Sigmoid colon (tissue), 7 donors: Measurements from ENCODE around the gene SPINT1. TPM values are rescaled to one million over a fixed set of nuclear protein-coding genes. Genes with fewer than 3 reads are reported as not detected.
A peak's percentile ranks its signal among the peaks of the same experiment; 100 is the strongest.

Experiments used
- DNase-seq: peaks from one replicate; pipeline ENCODE4 v3.0.0-alpha.2; 2019
- H3K27ac ChIP-seq, 4 donors: fragments of 200-600 bp; sonication (generic); one replicate each; pipeline ENCODE4 v1.5.1; 2016 to 2019; ENCODE audit warnings: mild to moderate bottlenecking in 1 of 4
- H3K27me3 ChIP-seq, 3 donors: fragments of 200-600 bp; sonication (generic); one replicate each; pipeline ENCODE4 v1.5.1; 2019; ENCODE audit warnings: mild to moderate bottlenecking in 1 of 3
- H3K36me3 ChIP-seq, 4 donors: fragments of 200-600 bp; sonication (generic); one replicate each; pipeline ENCODE4 v1.5.1; 2016 to 2019
- H3K4me1 ChIP-seq, 4 donors: fragments of 200-600 bp; sonication (generic); one replicate each; pipeline ENCODE4 v1.5.1; 2017 to 2019
- H3K4me3 ChIP-seq, 4 donors: fragments of 200-600 bp; sonication (generic); one replicate each; pipeline ENCODE4 v1.5.1; 2017 to 2019; ENCODE audit warnings: mild to moderate bottlenecking in 2 of 4, moderate library complexity in 1 of 4
- H3K9me3 ChIP-seq, 4 donors: fragments of 200-600 bp in 3 of 4; sonication (generic) in 3 of 4; one replicate each; pipeline versions ENCODE4 v1.5.1 to v1.6.1; 2013 to 2019
- CTCF ChIP-seq, 4 experiments: fragments of 450-650 bp in 3 of 4; fragments of 200-600 bp in 1 of 4; IDR thresholded peaks; one replicate each; pipeline ENCODE4 v1.5.1; 2016 to 2019; ENCODE audit warnings: antibody characterized with exemption in 4 of 4, mild to moderate bottlenecking in 3 of 4, moderate library complexity in 2 of 4
- EP300 ChIP-seq, 4 donors: sonication (generic); formaldehyde crosslinking; IDR thresholded peaks; one replicate each; pipeline ENCODE4 v1.6.1; 2017; ENCODE audit warnings: antibody characterized with exemption in 4 of 4
- POLR2A ChIP-seq, 2 donors: fragments of 450-650 bp; IDR thresholded peaks; one replicate each; pipeline ENCODE4 v1.6.1; 2016; ENCODE audit warnings: antibody characterized with exemption in 2 of 2, mild to moderate bottlenecking in 2 of 2, moderate library complexity in 2 of 2
- POLR2AphosphoS5 ChIP-seq, 4 donors: sonication (generic); formaldehyde crosslinking; IDR thresholded peaks; one replicate each; pipeline ENCODE4 v1.6.1; 2017; ENCODE audit warnings: antibody characterized with exemption in 4 of 4
- WGBS, 2 donors: extraction: QIAGEN DNeasy Blood & Tissue Kit; methylation state at CpG; one replicate each; pipeline ENCODE4 v1.1.7; 2013; 5-methylcytosine and 5-hydroxymethylcytosine counted together
- intact Hi-C: fragments of 100-400 bp; cut with DNase I; formaldehyde crosslinking; loops from one replicate; pipeline ENCODE4 v1.15.1; 2023
- polyA plus RNA-seq, 3 donors: library from polyadenylated mRNA; stranded (reverse); fragments of 200-250 nt; gene quantifications; one replicate each; pipeline ENCODE4 v1.2.3, GENCODE V29; 2013
- total RNA-seq, 4 donors: library from RNA; depleted of rRNA; stranded (reverse); fragments of >200 nt; gene quantifications; one replicate each; pipeline ENCODE4 v1.1.0, GENCODE V29; 2016
- donor health status: healthy with polysubstance abuse.
- donor health status: Bipolar disorder and iron deficiency.
- donor health status: healthy.

The SPINT1 gene
- total and polyA plus RNA-seq, 7 donors: 1.1 to 146 (median 3.8) TPM

GRCh38 chr15:40869686-40870085 lies 25.8 kb downstream of the SPINT1 start:
- H3K27me3 ChIP-seq: peaks cover 0 to 42% (median 23%) of the 10 kb centered on the region in 3 donors
- whole genome bisulfite sequencing, 2 donors: 80 to 82% methylated on average over 5 of the region's 5 CpGs

GRCh38 chr15:40870716-40871115 lies 26.9 kb downstream of the SPINT1 start:
- intact Hi-C loops: no loop called here
- no peaks in the 10 kb centered on the region for H3K36me3 ChIP-seq
- H3K9me3 ChIP-seq: no peaks in the 10 kb centered on the region
- TF ChIP-seq EP300 (IDR thresholded peaks at IDR 0.05) (no peak), POLR2A (IDR thresholded peaks at IDR 0.05) (no peak), CTCF (IDR thresholded peaks at IDR 0.05) (no peak), POLR2AphosphoS5 (IDR thresholded peaks at IDR 0.05) (no peak)
- no peak for DNase-seq
- peaks cover 0 to 15% (median 12%) of the 10 kb centered on the region in 4 donors for H3K4me1 ChIP-seq
- no peak overlapping the region for H3K4me3 ChIP-seq
- WGBS, 2 donors: 86 to 90% methylated on average over 1 of the region's 1 CpG
- peaks cover 0 to 39% (median 22%) of the 10 kb centered on the region in 3 donors for H3K27me3 ChIP-seq
- no peak overlapping the region for H3K27ac ChIP-seq

More at GRCh38 chr15:40869686-40870085, 25.8 kb downstream of the SPINT1 start:
- Histone ChIP-seq H3K9me3 (no peaks in the 10 kb centered on the region), H3K4me3 (no peak overlapping the region), H3K4me1 (peaks cover 0 to 15% (median 12%) of the 10 kb centered on the region in 4 donors), H3K36me3 (no peaks in the 10 kb centered on the region), H3K27ac (no peak overlapping the region)
- no peak for TF ChIP-seq EP300 (IDR thresholded peaks at IDR 0.05)
- no peak for TF ChIP-seq POLR2A (IDR thresholded peaks at IDR 0.05)
- no peak for TF ChIP-seq POLR2AphosphoS5 (IDR thresholded peaks at IDR 0.05)
- TF ChIP-seq CTCF (IDR thresholded peaks at IDR 0.05): no peak
- intact Hi-C loops: no loop called here
- DNase-seq: no peak

DNA sequence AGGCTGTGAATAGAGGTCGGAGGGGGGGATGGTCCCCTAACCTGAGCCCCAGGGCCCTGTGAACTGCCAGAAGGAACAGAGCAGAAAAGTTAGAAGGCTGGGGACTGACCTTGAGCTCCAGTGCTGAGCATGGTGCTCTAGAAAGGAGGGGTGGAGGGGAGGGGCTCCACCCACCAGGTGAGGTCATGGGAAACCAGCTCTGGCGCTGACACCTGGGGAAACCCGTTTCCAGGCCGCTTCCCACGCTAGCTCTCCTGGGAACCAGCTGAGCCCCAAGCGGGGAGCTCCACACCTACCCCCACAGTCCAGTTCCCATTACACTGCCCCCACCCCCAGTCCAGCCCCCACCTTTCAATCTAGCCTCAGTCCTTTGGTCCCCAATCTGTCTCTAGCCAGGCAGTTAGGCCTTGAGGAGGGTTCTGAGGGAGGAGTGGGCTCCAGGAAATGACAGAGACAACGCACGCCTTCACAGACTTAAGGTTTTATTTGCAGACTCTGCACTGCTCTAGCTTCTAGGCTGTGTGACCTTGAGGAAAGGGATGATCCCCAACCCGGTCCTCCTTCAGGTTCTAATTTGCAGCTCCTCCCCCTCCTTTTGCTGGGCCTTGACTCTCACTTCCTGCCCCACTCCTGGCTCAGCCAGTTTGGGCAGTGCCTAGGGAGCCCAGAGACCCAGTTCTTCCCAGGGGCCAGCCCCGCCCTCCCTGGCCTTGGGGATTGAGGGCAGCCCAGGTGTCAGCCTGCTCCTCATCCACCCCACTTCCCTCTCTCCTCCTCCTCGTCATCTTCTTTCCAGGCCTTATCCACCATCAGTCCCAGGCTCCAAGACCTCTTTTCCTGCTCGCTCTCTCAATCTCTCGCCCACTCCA lies 28.1 kb downstream of the SPINT1 start:
- Histone ChIP-seq H3K4me3 (no peak overlapping the region), H3K27me3 (peaks cover 0 to 30% (median 22%) of the 10 kb centered on the region in 3 donors), H3K9me3 (no peaks in the 10 kb centered on the region), H3K27ac (no peak overlapping the region), H3K4me1 (peaks cover 0 to 15% (median 12%) of the 10 kb centered on the region in 4 donors), H3K36me3 (no peaks in the 10 kb centered on the region)
- intact Hi-C loops: no loop called here
- DNase-seq: no peak
- 31 to 67% methylated on average over 13 of the region's 13 CpGs for WGBS, 2 donors
- no peak for TF ChIP-seq CTCF (IDR thresholded peaks at IDR 0.05)
- TF ChIP-seq POLR2AphosphoS5 (IDR thresholded peaks at IDR 0.05): no peak
- TF ChIP-seq EP300 (IDR thresholded peaks at IDR 0.05): no peak

DNA sequence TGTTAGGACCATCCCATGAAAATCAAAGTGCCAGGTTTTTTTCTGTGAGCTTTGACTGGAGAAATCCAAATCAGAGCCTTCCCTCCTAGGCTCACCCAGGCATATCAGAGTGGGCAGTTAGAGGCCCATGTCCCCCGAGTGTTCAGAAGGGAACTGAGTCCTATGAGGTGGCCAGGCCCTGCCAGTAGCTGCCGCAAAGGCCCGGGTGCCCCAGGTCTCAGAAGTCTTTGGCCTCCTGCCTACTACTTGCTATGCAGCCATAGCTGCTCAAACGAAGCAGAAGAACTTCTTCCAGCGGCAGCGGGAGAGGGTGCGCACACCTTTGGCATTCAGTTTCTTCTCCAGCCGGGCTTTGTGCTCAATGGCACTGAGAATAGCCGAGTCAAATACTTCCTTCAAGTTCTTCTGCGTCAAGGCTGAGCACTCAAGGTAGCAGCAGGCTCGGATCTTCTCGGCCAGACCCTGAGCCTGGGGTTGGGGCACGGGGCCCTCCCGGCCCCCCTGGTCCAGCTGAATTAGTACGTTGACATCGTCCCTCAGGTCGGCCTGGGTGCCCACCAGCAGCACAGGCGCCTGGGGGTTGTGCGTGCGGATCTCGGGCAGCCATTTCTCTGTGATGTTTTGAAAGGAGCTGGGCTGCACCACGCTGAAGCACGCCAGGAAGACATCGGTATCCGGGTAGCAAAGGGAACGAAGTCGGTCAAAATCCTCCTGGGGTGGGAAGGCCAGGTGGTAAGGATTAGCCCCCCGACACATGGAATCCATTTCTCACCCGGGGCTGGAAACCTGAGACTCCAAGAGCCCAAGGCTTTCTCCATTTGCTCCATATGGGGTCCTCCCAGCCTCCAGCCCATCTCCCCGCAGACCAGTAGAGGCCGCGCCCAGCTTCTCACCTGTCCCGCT lies 29.2 kb downstream of the SPINT1 start:
- H3K4me1 ChIP-seq: peaks cover 0 to 15% (median 12%) of the 10 kb centered on the region in 4 donors
- peak overlapping the region in 3 of 4 donors; percentile 41 to 56 (median 53) for H3K4me3 ChIP-seq
- no peak overlapping the region for H3K27ac ChIP-seq
- H3K9me3 ChIP-seq: no peaks in the 10 kb centered on the region
- WGBS, 2 donors: 58 to 68% methylated on average over 33 of the region's 33 CpGs
- intact Hi-C loops: no loop called here
- peaks cover 0 to 28% (median 22%) of the 10 kb centered on the region in 3 donors for H3K27me3 ChIP-seq
- no peaks in the 10 kb centered on the region for H3K36me3 ChIP-seq
- TF ChIP-seq POLR2AphosphoS5 (IDR thresholded peaks at IDR 0.05): no peak
- no peak for TF ChIP-seq EP300 (IDR thresholded peaks at IDR 0.05)
- TF ChIP-seq CTCF (IDR thresholded peaks at IDR 0.05): no peak
- no peak for TF ChIP-seq POLR2A (IDR thresholded peaks at IDR 0.05)
- no peak for DNase-seq
